Mesenteric fat pad (tissue), 1 donor: ENCODE data around the gene EMC6. TPM values are rescaled to one million over a fixed set of nuclear protein-coding genes. Genes with fewer than 3 reads are reported as not detected.
A peak's percentile ranks its signal among the peaks of the same experiment; 100 is the strongest.

Experiments
- DNase-seq: peaks from one replicate; pipeline ENCODE4 v3.0.0-alpha.2; 2020; ENCODE audit warnings: low spot score
- total RNA-seq: library from RNA; stranded (reverse); fragmentation: NEBNext Ultra II Directional; extraction: Animal tissue kit (Norgen Biotek cat#: 25700); gene quantifications from one replicate; pipeline ENCODE4 v1.2.1, GENCODE V29; 2021
- donor health status: DM: yes; HTN: yes; CAD: no.

The EMC6 gene
- total RNA-seq, 1 donor from 2014 or later = 34.7 TPM

- no peak for DNase-seq
These were observed 12.8 kb upstream of the EMC6 start for GRCh38 chr17:3655766-3656165.

- no peak for DNase-seq
These were observed 12.3 kb upstream of the EMC6 start for GRCh38 chr17:3656353-3656752.

GRCh38 chr17:3656755-3657587 lies 11.6 kb upstream of the EMC6 start:
- DNase-seq = no peak

- no peak for DNase-seq
These were observed 11.1 kb upstream of the EMC6 start for GRCh38 chr17:3657588-3657869.

GRCh38 chr17:3657874-3658783 lies 10.5 kb upstream of the EMC6 start:
- DNase-seq = no peak

GRCh38 chr17:3658784-3659449 lies 9.7 kb upstream of the EMC6 start:
- DNase-seq = no peak

- DNase-seq = no peak
These were observed 9.0 kb upstream of the EMC6 start for GRCh38 chr17:3659541-3660111.

- no peak for DNase-seq
These were observed 8.2 kb upstream of the EMC6 start for GRCh38 chr17:3660311-3660891.

- no peak for DNase-seq
These were observed 5.3 kb upstream of the EMC6 start for GRCh38 chr17:3663102-3664011.

- DNase-seq = no peak
These were observed 2.8 kb upstream of the EMC6 start for GRCh38 chr17:3665834-3666233.

GRCh38 chr17:3666516-3666915 lies 2.1 kb upstream of the EMC6 start:
- DNase-seq = no peak

- DNase-seq = peak; percentile 96
These were observed 990 bp upstream of the EMC6 start for GRCh38 chr17:3667366-3668278.

- DNase-seq = no peak
These were observed 404 bp downstream of the EMC6 start for GRCh38 chr17:3669085-3669347.

- no peak for DNase-seq
These were observed 936 bp downstream of the EMC6 start for GRCh38 chr17:3669548-3669947.

- DNase-seq = no peak
These were observed 4.0 kb downstream of the EMC6 start for GRCh38 chr17:3672571-3672970.

GRCh38 chr17:3675886-3676285 lies 7.3 kb downstream of the EMC6 start:
- DNase-seq = no peak

GRCh38 chr17:3678095-3678820 lies 9.6 kb downstream of the EMC6 start:
- no peak for DNase-seq

GRCh38 chr17:3678821-3679530 lies 10.4 kb downstream of the EMC6 start:
- no peak for DNase-seq
